Ovary (tissue), 9 donors: Measurements from ENCODE around the gene PDIA3. TPM values are rescaled to one million over a fixed set of nuclear protein-coding genes. Genes with fewer than 3 reads are reported as not detected.
A peak's percentile ranks its signal among the peaks of the same experiment; 100 is the strongest.

Source experiments
- DNase-seq, 5 donors: peaks; one replicate each; pipeline ENCODE4 v3.0.0-alpha.2; 2019 to 2020
- H3K27ac ChIP-seq, 2 donors: fragments of 200-600 bp; one replicate each; pipeline versions ENCODE4 v1.5.1 to v1.8.0; 2019 to 2022
- H3K27me3 ChIP-seq: fragments of 200-600 bp; one replicate; pipeline ENCODE4 v1.8.0; 2022
- H3K36me3 ChIP-seq: fragments of 200-600 bp; sonication (generic); one replicate; pipeline ENCODE4 v1.5.1; 2019
- H3K4me1 ChIP-seq: one replicate; pipeline ENCODE4 v1.8.1; 2013; ENCODE audit warnings: mild to moderate bottlenecking, moderate library complexity; ENCODE audit not compliant: insufficient read depth
- H3K4me3 ChIP-seq: fragments of 200-600 bp; sonication (generic); one replicate; pipeline ENCODE4 v1.5.1; 2017
- H3K9me3 ChIP-seq, 2 donors: fragments of 200-600 bp in 1 of 2; sonication (generic) in 1 of 2; one replicate each; pipeline versions ENCODE4 v1.5.1 to v1.8.1; 2013 to 2019; ENCODE audit warnings: mild to moderate bottlenecking in 1 of 2, moderate library complexity in 1 of 2
- EP300 ChIP-seq: sonication (generic); formaldehyde crosslinking; IDR thresholded peaks from one replicate; pipeline ENCODE4 v1.6.1; 2017; ENCODE audit warnings: antibody characterized with exemption
- POLR2A ChIP-seq: fragments of 450-650 bp; IDR thresholded peaks from one replicate; pipeline ENCODE4 v1.6.1; 2017; ENCODE audit warnings: antibody characterized with exemption, mild to moderate bottlenecking, moderate library complexity
- WGBS, 3 donors: extraction: QIAGEN DNeasy Blood & Tissue Kit in 1 of 3; methylation state at CpG; one replicate each; pipeline versions ENCODE4 v1.1.5 to v1.1.7; 2013 to 2017; 5-methylcytosine and 5-hydroxymethylcytosine counted together
- intact Hi-C, 4 donors: fragments of 100-400 bp; cut with DNase I; formaldehyde crosslinking; loops; one replicate each; pipeline versions ENCODE4 v1.11.0 to v1.15.1; 2022 to 2023
- polyA plus RNA-seq, 2 donors: library from polyadenylated mRNA; stranded (reverse); fragments of 200-250 nt in 1 of 2; fragments of 350-450 nt in 1 of 2; fragmentation: Illumina TruSeq in 1 of 2; extraction: RNeasy Lipid Tissue Mini Kit (QIAGEN cat#74804) in 1 of 2; gene quantifications; one replicate each; pipeline ENCODE4 v1.2.3, GENCODE V29; 2013 to 2014
- total RNA-seq, 7 donors: library from RNA; depleted of rRNA in 2 of 7; stranded (reverse); fragments of >200 nt in 2 of 7; fragmentation: NEBNext Ultra II Directional in 3 of 7; extraction: Animal tissue kit (Norgen Biotek cat#: 25700) in 3 of 7; gene quantifications; one replicate each; pipeline versions ENCODE4 v1.1.0 to v1.2.4, GENCODE V29; 2016 to 2023
- TF ChIP-seq, protein P1 (sequence below), 3 donors: fragments of 450-650 bp in 2 of 3; fragments of 200-600 bp in 1 of 3; IDR thresholded peaks; one replicate each; pipeline versions ENCODE4 v1.5.1 to v1.8.0; 2016 to 2022; ENCODE audit warnings: antibody characterized with exemption in 3 of 3, mild to moderate bottlenecking in 1 of 3
- donor health status: DM: no; HTN: no; CAD: no; lungs with moderate emphysema.
- donor health status: DM: no; HTN: no; CAD: no.
- donor health status: Bipolar disorder and iron deficiency.
- donor health status: DM: yes; HTN: yes; CAD: no.
- donor health status: DM: no; HTN: no; CAD: no.
- donor health status: DM: yes; HTN: yes; CAD: no.

PDIA3 gene
- total and polyA plus RNA-seq, 9 donors: 56.9 to 711 (median 260) TPM

DNA sequence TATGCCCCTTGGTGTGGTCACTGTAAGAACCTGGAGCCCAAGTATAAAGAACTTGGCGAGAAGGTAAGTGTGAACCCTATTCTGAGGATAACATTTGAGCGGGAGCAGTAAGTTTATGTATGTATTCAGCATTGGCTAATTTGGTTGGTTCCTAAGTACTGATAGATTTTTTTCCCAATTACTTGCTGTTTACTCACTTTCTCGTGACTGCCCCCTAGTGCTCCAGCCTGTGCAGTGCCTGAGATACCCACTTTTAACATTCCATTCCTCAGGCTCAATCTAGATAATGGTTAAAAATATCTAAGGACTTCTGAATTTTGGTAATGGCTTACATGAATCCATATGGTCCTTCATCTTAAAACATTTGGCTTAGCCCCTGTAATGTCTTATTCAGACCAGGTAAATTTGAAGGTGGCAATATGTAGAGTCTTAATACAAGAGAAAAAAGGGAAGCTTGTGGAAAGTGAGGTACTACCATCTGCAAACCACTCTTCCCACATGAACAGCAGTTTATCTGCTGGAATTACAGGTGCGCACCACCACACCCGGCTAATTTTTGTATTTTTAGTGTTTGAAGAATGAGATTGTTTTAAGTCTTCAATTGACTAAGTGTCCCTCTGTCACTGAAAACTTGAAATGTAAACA is 23.5 kb downstream of the PDIA3 start:
- peak in 3 of 5 donors; percentile 54 to 66 (median 59) for DNase-seq
- Histone ChIP-seq H3K4me3 (no peak overlapping the region), H3K36me3 (no peaks in the 10 kb centered on the region), H3K27ac (no peak overlapping the region), H3K27me3 (no peaks in the 10 kb centered on the region), H3K4me1 (no peaks in the 10 kb centered on the region), H3K9me3 (no peaks in the 10 kb centered on the region)
- no peak for TF ChIP-seq POLR2A
- TF ChIP-seq, protein P1, sequence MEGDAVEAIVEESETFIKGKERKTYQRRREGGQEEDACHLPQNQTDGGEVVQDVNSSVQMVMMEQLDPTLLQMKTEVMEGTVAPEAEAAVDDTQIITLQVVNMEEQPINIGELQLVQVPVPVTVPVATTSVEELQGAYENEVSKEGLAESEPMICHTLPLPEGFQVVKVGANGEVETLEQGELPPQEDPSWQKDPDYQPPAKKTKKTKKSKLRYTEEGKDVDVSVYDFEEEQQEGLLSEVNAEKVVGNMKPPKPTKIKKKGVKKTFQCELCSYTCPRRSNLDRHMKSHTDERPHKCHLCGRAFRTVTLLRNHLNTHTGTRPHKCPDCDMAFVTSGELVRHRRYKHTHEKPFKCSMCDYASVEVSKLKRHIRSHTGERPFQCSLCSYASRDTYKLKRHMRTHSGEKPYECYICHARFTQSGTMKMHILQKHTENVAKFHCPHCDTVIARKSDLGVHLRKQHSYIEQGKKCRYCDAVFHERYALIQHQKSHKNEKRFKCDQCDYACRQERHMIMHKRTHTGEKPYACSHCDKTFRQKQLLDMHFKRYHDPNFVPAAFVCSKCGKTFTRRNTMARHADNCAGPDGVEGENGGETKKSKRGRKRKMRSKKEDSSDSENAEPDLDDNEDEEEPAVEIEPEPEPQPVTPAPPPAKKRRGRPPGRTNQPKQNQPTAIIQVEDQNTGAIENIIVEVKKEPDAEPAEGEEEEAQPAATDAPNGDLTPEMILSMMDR (IDR thresholded peaks at IDR 0.05): peak; percentile 26 to 44 (median 36)
- WGBS, 3 donors: 66 to 71% (median 67%) methylated on average over 5 of the region's 5 CpGs
- intact Hi-C loops: no loop called here

GRCh38 chr15:43771816-43772215 is 25.6 kb downstream of the PDIA3 start:
- Histone ChIP-seq H3K27me3 (no peaks in the 10 kb centered on the region), H3K27ac (no peak overlapping the region), H3K4me3 (no peak overlapping the region), H3K4me1 (peaks cover 1% of the 10 kb centered on the region), H3K36me3 (no peaks in the 10 kb centered on the region), H3K9me3 (no peaks in the 10 kb centered on the region)
- WGBS, 3 donors: 71 to 84% (median 79%) methylated on average over 2 of the region's 2 CpGs
- DNase-seq: no peak
- intact Hi-C loops: no loop called here
- TF ChIP-seq, protein P1 (IDR thresholded peaks at IDR 0.05): no peak
- TF ChIP-seq EP300 (no peak), POLR2A (no peak)

GRCh38 chr15:43772624-43773023 is 26.4 kb downstream of the PDIA3 start:
- no peak for DNase-seq
- Histone ChIP-seq H3K4me3 (no peak overlapping the region), H3K27ac (no peak overlapping the region), H3K36me3 (no peaks in the 10 kb centered on the region), H3K9me3 (no peaks in the 10 kb centered on the region), H3K4me1 (peaks cover 1% of the 10 kb centered on the region), H3K27me3 (no peaks in the 10 kb centered on the region)
- TF ChIP-seq, protein P1 (IDR thresholded peaks at IDR 0.05): no peak
- intact Hi-C loops: no loop called here

- H3K27me3 ChIP-seq: no peaks in the 10 kb centered on the region
- H3K36me3 ChIP-seq: no peaks in the 10 kb centered on the region
- no peaks in the 10 kb centered on the region for H3K9me3 ChIP-seq
- no peak for DNase-seq
- H3K4me1 ChIP-seq: peaks cover 1% of the 10 kb centered on the region
- TF ChIP-seq, protein P1 (IDR thresholded peaks at IDR 0.05): no peak
- TF ChIP-seq EP300 (no peak), POLR2A (no peak)
- no peak overlapping the region for H3K27ac ChIP-seq
- WGBS, 3 donors: 51 to 57% (median 57%) methylated on average over 4 of the region's 4 CpGs
- intact Hi-C loops: no loop called here
- no peak overlapping the region for H3K4me3 ChIP-seq
These were observed 27.8 kb downstream of the PDIA3 start for GRCh38 chr15:43774062-43774461.
